ENCODE measurements around the gene HECA.
"Not testable (repeated sequence)": the region's sequence is repeated elsewhere in the genome, so short reads cannot be mapped to it uniquely, and the experiment has no call there.

Gene HECA

DNA sequence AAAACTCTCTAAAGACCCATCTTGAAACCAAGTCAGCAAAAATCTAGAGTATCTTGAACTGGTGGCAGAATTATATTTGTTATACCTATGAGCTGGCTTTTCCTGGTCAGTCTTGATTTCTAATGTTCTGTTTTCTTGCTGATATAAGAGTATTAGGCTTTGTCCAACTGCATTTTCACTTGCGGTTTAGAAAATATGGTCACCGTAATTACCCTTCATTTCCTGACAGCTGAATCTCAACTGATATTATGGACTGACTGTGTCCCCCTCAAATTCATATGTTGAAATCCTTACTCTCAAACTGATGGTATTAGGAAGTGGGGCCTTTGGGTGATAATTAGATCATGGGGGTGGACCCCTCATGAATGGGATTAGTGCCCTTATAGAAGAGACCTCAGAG, 84.9 kb downstream of the HECA start:
- DNase-seq = no peak

DNA sequence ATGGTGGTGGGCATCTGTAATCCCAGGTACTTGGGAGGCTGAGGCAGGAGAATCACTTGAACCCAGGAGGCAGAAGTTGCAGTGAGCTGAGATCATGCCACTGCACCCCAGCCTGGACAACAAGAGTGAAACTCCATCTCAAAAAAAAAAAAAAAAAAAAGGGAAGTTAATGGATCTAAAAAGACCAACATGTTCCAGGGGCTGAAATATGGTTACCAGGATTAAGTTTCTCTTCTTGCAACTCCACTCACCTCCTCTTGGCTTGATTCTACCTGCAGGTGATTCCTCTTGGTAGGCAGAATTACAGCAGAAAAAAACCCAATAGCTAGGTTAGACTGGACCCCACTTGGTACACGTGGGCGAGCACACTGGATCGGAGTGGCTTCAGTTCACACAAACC, 93.5 kb downstream of the HECA start:
- DNase-seq = not testable (repeated sequence)
